DND-41 (cell line): ENCODE data around the gene CHMP4A.

Experiments used
- EZH2 ChIP-seq: IDR thresholded peaks from 3 replicates; pipeline ENCODE4 v1.6.1; 2012; ENCODE audit warnings: borderline replicate concordance, low read depth, mild to moderate bottlenecking, moderate library complexity, low read length, inconsistent platforms; ENCODE audit not compliant: severe bottlenecking
- TF ChIP-seq, protein P1 (sequence below): IDR thresholded peaks from 2 replicates; pipeline ENCODE4 v1.5.1; 2012; ENCODE audit warnings: borderline replicate concordance, low read length, moderate library complexity, mild to moderate bottlenecking; ENCODE audit not compliant: poor library complexity, severe bottlenecking; ENCODE audit errors: extremely low read depth

DNA sequence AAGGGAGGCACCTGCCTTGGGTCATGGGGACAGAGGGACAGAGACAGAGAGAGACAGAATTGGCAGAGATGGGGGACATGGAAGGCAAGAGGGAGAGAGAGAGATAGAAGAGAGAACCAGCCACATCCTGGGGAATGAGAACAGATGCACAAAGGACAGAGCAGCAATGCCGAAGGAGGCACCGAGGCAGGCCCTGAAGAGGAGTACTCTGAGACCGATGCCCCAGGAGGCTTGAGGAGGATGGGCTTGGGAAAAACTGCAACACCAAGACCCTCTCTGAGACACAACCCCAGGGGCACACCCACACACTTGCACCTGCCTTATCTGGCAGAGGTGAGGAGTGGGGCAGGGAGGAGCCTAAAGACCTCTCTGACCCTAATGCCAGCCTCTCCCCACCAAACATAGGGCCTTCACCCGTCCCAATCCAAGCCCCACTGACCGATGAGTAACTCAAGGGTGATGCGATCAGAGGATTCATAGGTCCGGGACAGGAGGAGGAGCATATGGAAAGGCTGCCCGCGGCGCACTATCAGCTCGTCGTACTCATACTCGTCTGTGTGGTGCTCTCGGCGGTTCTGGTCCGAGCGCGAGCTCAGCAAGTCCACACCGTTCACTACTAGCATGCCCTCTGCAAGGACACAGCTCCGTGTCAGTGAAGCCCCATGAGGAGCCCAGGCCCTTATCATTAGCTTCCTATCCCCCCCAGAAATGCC lies 48.1 kb upstream of the CHMP4A start:
- TF ChIP-seq, protein P1, sequence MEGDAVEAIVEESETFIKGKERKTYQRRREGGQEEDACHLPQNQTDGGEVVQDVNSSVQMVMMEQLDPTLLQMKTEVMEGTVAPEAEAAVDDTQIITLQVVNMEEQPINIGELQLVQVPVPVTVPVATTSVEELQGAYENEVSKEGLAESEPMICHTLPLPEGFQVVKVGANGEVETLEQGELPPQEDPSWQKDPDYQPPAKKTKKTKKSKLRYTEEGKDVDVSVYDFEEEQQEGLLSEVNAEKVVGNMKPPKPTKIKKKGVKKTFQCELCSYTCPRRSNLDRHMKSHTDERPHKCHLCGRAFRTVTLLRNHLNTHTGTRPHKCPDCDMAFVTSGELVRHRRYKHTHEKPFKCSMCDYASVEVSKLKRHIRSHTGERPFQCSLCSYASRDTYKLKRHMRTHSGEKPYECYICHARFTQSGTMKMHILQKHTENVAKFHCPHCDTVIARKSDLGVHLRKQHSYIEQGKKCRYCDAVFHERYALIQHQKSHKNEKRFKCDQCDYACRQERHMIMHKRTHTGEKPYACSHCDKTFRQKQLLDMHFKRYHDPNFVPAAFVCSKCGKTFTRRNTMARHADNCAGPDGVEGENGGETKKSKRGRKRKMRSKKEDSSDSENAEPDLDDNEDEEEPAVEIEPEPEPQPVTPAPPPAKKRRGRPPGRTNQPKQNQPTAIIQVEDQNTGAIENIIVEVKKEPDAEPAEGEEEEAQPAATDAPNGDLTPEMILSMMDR = no peak
- TF ChIP-seq EZH2 = no peak
